Ishikawa (cell line): ENCODE data around the gene FOXL2.

Source experiments
- RAD21 ChIP-seq: IDR thresholded peaks from 2 replicates; pipeline ENCODE4 v1.6.1; 2012; ENCODE audit warnings: low read depth
- TF ChIP-seq, protein P1 (sequence below): IDR thresholded peaks from 2 replicates; pipeline ENCODE4 v1.6.1; 2012; ENCODE audit warnings: low read depth, mild to moderate bottlenecking

DNA sequence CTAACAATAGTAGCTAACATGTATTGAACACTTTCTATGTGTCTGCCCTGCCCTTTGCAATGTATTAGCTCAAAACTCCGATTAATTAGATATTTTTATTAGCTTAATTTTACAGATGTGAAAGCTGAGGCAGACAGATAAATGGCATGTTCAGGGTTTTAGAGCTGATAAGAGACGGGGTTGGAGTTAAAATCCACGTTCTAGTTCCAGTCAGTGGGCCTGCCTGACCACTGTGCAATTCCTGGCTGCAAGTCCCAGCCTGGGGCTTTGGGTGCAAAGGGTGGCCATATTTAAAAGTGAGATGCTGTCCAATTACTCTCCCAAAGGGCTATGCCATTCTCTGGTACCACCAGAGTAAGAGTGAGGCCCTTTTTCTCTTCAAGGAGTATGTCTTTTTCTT, 33.2 kb downstream of the FOXL2 start:
- TF ChIP-seq RAD21 = no peak
- TF ChIP-seq, protein P1, sequence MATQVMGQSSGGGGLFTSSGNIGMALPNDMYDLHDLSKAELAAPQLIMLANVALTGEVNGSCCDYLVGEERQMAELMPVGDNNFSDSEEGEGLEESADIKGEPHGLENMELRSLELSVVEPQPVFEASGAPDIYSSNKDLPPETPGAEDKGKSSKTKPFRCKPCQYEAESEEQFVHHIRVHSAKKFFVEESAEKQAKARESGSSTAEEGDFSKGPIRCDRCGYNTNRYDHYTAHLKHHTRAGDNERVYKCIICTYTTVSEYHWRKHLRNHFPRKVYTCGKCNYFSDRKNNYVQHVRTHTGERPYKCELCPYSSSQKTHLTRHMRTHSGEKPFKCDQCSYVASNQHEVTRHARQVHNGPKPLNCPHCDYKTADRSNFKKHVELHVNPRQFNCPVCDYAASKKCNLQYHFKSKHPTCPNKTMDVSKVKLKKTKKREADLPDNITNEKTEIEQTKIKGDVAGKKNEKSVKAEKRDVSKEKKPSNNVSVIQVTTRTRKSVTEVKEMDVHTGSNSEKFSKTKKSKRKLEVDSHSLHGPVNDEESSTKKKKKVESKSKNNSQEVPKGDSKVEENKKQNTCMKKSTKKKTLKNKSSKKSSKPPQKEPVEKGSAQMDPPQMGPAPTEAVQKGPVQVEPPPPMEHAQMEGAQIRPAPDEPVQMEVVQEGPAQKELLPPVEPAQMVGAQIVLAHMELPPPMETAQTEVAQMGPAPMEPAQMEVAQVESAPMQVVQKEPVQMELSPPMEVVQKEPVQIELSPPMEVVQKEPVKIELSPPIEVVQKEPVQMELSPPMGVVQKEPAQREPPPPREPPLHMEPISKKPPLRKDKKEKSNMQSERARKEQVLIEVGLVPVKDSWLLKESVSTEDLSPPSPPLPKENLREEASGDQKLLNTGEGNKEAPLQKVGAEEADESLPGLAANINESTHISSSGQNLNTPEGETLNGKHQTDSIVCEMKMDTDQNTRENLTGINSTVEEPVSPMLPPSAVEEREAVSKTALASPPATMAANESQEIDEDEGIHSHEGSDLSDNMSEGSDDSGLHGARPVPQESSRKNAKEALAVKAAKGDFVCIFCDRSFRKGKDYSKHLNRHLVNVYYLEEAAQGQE = no peak
